GM11168 (cell line): Measurements from ENCODE around the gene MTA3.

Experiments used
- in situ Hi-C: fragments of 300-500 bp; cut with MboI; formaldehyde crosslinking; loops from one replicate; pipeline ENCODE4 v1.12.0; 2022; ENCODE audit warnings: low sequenced_read_pairs; ENCODE audit not compliant: unreplicated experiment

The MTA3 gene

DNA sequence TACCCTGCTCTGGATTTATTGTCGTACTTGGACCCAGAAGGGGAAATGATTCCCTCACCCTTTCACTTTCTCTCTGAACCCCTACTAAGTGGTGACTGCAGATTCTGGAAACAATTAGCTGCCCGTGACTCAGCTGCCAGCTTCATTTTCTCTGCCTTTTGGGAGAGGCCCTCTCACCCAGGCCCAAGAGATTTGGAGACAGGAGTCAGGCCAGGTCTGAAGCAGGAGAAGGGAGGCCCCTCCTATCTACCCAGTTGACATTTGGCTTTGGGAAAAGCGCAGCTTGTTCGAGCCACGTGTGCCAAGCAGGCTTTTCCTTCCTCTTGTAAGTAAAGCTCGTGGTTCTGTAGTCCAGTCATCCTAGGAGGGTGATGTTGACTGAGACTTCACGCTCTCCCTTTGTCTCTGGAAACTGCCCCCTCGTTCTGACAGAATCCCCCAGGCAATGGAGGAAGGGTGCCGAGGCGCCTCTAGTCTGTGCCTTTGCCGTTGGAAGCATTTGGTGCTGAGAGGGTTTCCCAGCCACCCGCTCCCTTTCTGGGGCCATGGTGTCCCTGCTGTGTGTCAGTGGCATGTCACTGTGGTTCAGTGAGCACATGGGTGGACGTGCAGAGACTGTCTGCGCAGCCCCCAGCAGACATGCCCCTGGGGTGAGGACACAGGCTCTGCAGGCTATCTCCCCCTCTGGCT is 186.9 kb downstream of the MTA3 start:
- in situ Hi-C loops = no loop called here

DNA sequence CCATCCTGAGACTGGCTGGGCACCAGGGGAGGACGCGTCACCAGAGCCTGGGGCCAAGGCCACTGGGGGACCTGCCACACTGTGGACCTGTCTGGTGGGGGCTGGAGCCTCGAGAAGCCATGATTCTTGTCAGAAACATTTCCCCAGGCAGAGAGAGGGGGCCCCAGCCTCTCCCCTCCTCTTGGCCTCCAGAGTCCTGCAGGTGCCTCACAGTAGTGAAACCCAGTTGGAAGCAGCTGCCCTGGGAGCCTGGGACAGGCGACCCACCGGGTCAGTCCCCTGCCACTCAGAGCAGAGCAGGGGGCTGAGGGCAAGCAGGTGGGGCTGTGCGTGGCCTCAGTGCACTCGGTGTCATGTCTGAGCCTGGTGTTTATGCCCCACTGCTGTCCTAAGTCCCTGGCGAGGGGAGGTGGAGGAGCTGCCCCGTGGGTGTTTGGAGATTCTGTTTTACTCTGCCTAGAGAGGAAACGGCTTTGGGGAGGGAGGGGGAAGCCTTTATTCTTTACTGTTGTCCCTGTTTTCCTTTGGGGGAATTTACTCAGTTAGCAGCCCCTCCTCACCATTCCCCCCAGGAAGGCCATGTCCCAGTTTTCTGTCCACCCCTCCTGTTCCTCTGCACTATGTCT is 187.8 kb downstream of the MTA3 start:
- in situ Hi-C loops = no loop called here

GRCh38 chr2:42756966-42757513 is 188.6 kb downstream of the MTA3 start:
- in situ Hi-C loops = no loop called here

GRCh38 chr2:42757981-42758740 is 189.7 kb downstream of the MTA3 start:
- in situ Hi-C loops = no loop called here

DNA sequence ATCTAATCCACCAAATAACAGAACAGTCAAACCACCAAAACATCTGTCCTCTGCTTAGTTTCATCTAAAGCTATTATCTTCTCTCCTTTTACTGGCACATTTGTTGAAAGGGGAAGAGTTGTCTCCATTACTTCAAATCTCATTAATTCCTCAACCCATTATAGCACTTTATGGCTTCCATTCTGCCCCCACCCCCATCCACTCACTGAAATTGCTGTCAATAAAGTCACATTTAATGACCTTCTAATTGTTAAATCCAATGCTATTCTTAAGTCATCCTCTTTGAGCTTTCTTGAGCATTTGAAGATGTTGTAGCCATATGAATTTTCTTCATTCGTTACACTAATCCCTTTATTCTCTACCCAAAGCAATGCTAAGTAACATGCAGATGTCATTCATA is 190.3 kb downstream of the MTA3 start:
- in situ Hi-C loops = no loop called here

DNA sequence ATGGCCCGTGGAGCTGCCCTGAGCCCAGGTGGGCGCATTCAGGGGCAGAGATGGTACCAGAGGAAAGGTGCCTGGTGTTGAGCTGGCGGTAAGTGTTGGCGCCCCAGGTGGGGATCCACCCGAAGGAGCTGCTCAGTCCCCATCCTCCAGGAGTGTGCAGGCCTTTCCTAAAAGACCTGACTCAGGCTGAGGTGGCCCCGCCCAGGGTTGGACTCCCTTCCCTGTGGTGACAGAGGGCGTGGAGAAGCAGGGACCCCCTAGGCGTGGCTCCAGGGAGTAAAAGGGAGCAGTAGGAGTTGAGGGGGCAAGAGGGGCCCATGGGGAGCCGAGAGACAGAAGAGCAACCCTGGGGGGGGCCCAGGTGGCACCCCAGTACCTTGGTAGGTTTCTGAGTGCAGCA is 193.1 kb downstream of the MTA3 start:
- in situ Hi-C loops = no loop called here

DNA sequence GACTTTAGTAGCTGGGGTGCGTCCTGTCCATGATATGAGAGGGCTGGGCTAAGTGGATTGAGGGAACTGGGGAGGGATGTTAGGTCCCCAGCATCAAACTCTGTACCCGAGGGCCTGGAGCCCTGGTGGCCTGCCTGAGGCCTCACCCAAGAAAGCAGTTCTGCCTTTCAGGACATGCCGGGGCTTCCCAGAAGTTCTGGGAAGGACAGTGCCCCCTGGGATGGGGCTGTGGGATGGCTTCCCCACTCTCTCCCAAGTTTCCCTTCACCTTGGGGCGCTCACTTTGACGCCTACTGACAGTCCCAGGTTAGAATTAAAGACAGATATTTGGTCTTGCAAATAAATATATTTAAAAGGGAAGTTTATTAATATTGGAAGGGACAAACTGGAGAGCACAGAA is 193.7 kb downstream of the MTA3 start:
- in situ Hi-C loops = no loop called here

GRCh38 chr2:42762823-42763804 is 194.7 kb downstream of the MTA3 start:
- in situ Hi-C loops = no loop called here

DNA sequence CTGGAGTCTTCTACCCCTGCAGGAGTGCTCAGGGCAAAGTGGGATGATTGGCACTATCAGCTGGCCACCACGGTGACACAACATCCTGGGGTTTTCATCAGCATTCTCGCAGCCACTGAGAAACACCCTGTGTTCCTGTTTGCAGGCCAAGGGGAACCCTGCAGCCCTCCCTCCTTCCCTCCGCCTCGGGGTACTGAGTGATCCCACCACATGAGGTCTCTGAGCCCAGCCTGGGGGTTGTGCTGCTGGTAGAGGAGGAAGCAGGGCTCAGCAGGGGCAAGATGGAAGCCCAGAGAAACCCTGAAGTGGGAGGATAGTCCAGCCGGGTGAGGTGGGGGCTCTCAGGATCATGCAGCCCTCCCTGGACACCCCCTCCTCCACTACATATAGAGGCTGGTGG is 195.7 kb downstream of the MTA3 start, which contains the start of gene OXER1:
Gene OXER1 (minus strand): TSS at position 40 of the 400 bp plus-strand sequence. CDS start 73 bp downstream, outside the sequence.
- in situ Hi-C loops = no loop called here

- in situ Hi-C loops = no loop called here
Measured at GRCh38 chr2:42764901-42765300, 196.5 kb downstream of the MTA3 start.

DNA sequence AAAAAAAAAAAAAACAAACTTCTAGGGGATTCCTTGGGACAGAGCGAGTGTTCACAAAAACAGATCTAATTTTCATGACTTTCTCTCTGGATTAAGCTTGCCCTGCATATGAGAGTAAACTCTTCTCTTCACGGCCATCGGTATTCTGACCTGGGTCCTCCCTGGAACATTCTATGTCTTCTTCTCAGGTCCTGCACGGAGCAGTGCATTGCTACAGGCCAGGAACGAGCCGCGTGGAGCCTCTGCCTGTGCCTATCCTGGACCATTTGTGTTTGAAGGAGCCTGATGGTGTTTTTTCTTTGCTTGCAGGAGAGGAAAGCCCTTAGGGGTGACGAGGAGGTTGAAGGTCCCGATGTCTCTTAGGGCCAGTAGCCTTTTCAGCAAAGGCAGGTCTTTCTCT is 197.3 kb downstream of the MTA3 start:
- in situ Hi-C loops = no loop called here

DNA sequence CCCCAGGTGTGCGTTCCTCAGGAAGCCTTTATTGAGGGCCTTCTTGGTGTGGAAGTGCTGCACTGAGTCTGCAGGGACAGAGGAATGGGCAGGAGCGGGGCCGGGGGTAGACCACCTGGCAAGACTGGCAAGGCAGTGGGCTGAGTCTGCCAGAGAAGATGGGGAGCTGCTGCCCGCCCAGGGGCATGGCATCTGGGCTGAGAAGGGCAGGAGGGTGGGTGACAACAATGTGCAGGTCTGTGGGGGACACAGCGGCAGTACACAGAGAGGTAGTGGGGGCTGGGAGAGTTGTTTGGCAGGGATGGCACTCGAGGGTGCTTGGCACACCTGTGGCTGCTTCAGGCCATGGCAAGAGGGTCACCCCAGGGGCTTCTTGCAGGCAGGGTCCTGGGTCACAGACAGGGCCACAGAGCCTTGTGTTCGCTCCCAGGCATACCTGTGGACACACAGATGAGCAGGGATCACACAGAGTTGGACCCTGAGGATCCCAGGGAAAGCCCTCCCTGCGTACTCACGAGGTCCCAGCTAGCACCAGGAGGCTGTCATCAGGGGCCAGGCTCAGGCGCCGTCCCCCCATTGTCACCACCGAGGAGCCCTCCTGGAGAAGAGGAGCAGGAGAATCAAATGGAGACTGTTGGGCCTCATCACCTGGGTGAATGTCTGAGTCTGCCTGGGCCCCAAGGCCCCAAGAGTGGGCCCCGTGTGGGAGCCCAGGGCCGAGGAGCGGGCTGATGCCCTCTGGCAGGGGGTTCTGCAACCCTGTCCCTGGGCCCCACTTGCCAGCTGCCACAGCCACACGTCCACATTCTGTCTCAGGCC is 198.9 kb downstream of the MTA3 start:
- in situ Hi-C loops = no loop called here

DNA sequence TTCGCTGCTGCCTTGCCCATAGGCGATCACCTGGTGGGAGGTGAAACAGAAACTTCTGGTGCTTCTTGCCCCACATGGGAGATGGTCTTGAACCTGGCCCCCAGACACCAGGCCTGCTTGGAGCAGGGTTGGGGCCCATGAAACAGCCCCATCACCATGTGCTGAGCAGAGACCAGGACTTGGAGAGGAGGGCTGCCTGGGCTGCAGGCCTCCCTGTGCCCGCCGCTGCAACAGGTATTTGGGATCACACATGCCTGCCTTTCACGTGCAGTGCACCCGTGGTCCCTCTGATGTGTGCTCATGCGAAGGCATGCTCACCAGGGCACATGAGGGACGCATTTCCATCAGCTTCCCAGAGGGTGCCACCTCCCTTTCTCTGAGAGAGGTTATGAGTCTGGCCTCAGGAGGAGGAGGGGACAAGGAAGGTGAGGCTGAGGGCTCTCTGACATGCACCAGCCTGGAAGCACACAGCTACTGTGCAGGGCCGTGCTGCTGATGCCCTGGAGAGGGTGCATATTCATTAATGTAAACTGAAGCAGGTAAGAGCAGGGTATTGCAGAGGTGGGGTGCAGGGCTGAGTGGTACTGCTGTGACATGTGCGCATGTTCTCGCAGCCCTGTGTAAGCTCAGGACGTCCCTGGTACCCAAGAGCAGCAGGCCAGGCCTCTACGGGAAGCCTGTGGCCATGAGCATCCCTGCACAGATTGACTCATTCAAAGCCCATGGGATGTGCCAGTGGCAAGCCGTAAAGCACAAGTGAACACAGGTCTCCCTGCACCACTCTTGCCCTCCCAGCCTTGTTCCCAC is 199.7 kb downstream of the MTA3 start:
- in situ Hi-C loops = no loop called here

DNA sequence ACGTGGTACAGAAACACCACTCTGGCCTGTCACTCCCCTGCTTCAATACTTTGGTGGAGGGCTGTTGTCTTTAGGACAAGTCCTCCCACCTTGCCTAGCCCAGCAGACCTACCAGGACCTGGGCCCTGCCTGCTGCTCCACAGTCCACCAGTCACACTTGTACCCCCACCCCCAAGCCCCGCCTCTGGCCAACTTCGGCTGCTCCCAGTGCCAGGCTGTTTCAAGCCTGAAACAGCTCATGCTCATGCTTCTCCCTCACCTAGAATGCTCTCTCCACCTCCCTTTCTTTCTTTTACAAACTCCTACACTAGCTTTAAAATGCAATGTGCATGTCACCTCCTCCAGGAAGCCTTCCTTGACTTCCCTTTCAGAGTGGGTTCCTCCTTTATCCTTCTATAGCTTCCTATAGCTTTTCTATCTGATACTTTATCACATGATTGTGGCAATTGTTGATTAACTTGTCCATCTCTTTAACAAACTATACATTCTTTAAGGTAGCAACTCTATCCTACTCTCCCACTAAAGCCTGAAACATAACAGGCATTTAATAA is 200.3 kb downstream of the MTA3 start:
- in situ Hi-C loops = no loop called here

- in situ Hi-C loops = no loop called here
Measured at GRCh38 chr2:42769583-42770287, 201.3 kb downstream of the MTA3 start.

- in situ Hi-C loops = no loop called here
Measured at GRCh38 chr2:42770288-42771131, 202.1 kb downstream of the MTA3 start.
